HepG2 (cell line): ENCODE measurements around the gene AJUBA. TPM values are rescaled to one million over a fixed set of nuclear protein-coding genes. Genes with fewer than 3 reads are reported as not detected.

ENCODE experiments used
- RBAK ChIP-seq: sonication (generic); formaldehyde crosslinking; IDR thresholded peaks from 2 replicates; pipeline ENCODE4 v1.5.1; 2020; ENCODE audit warnings: mild to moderate bottlenecking, missing genetic modification reagents
- REPIN1 ChIP-seq: sonication (generic); formaldehyde crosslinking; IDR thresholded peaks from 2 replicates; pipeline ENCODE4 v1.8.0; 2022; ENCODE audit warnings: missing genetic modification reagents, low read depth, mild to moderate bottlenecking, borderline replicate concordance
- U2AF2 ChIP-seq: fragments of 200-400 bp; formaldehyde crosslinking; IDR thresholded peaks from 2 replicates; pipeline ENCODE4 v1.6.1; 2017; ENCODE audit warnings: low read depth, mild to moderate bottlenecking, low read length
- XBP1 ChIP-seq: sonication (generic); formaldehyde crosslinking; IDR thresholded peaks from 2 replicates; pipeline ENCODE4 v1.5.0; 2020; ENCODE audit warnings: missing genetic modification reagents
- ZKSCAN5 ChIP-seq: sonication (generic); formaldehyde crosslinking; IDR thresholded peaks from 2 replicates; pipeline ENCODE4 v1.5.1; 2020; ENCODE audit warnings: mild to moderate bottlenecking, missing genetic modification reagents
- ZNF230 ChIP-seq: sonication (generic); formaldehyde crosslinking; IDR thresholded peaks from 2 replicates; pipeline ENCODE4 v1.4.0; 2020; ENCODE audit warnings: mild to moderate bottlenecking, missing genetic modification reagents
- ZNF543 ChIP-seq: sonication (generic); formaldehyde crosslinking; IDR thresholded peaks from 2 replicates; pipeline ENCODE4 v1.4.0; 2020; ENCODE audit warnings: mild to moderate bottlenecking, missing genetic modification reagents
- ZNF660 ChIP-seq: sonication (generic); formaldehyde crosslinking; IDR thresholded peaks from 2 replicates; pipeline ENCODE4 v1.5.1; 2020; ENCODE audit warnings: mild to moderate bottlenecking, low read depth, missing genetic modification reagents, borderline replicate concordance
- polyA plus RNA-seq, 8 experiments: library from polyadenylated mRNA; depleted of rRNA in 3 of 8; stranded (reverse) in 7 of 8; unstranded in 1 of 8; fragments of >200 nt; fragmentation: Illumina TruSeq in 4 of 8; extraction: Trizol in 4 of 8; gene quantifications; 2 replicates each; pipeline versions ENCODE4 v1.2.1 to v1.2.3, GENCODE V29; 2011 to 2016; ENCODE audit warnings: low read depth in 4 of 8, missing spikeins in 1 of 8, mixed read lengths in 1 of 8; ENCODE audit not compliant: insufficient read depth in 1 of 8
- total RNA-seq, 5 experiments: library from RNA; depleted of rRNA; stranded (reverse); fragments of >200 nt; fragmentation: Illumina TruSeq; extraction: Trizol; gene quantifications; 2 replicates each; pipeline ENCODE4 v1.2.3, GENCODE V29; 2016; ENCODE audit warnings: low read depth in 1 of 5
- TF ChIP-seq, protein P1 (sequence below): sonication (generic); formaldehyde crosslinking; IDR thresholded peaks from 2 replicates; pipeline ENCODE4 v1.4.0; 2020; ENCODE audit warnings: missing genetic modification reagents
- TF ChIP-seq, protein P2 (sequence below): sonication (generic); formaldehyde crosslinking; IDR thresholded peaks from 2 replicates; pipeline ENCODE4 v1.4.0; 2020; ENCODE audit warnings: missing genetic modification reagents
- TF ChIP-seq, protein P3 (sequence below): sonication (generic); formaldehyde crosslinking; IDR thresholded peaks from 2 replicates; pipeline ENCODE4 v1.4.0; 2020; ENCODE audit warnings: missing genetic modification reagents
- TF ChIP-seq, protein P4 (sequence below): IDR thresholded peaks from 2 replicates; pipeline ENCODE4 v1.6.1; 2016
- TF ChIP-seq, protein P5 (sequence below): IDR thresholded peaks from 2 replicates; pipeline ENCODE4 v1.6.1; 2016; ENCODE audit warnings: low read depth

The AJUBA gene
- total and polyA plus RNA-seq, 2 of the 13 experiments (the other 11 are each of a cell fraction or from before 2014, with no cell fraction given): 157 to 241 TPM

DNA sequence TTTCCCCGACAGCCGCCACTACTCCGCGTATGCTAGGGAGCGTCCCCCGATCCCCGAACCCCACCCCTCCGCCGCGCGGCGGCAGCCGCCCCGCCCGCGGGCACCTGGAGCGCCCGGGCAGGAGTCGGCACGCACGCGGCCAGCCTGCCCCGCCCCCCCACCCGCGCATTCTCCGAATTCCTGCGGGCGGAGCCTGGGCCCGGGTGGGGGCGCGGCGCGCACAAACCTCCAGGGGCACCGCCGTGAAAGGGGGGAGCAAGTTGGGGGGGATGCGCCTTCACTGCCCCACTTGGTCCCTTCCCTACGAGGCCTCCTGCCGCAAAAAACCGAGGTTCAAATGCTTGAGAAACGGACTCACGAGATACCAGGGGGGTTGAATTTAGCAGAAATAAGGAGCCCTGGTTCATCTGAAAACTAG lies 1.7 kb downstream of the AJUBA start (continued):
- TF ChIP-seq, protein P1, sequence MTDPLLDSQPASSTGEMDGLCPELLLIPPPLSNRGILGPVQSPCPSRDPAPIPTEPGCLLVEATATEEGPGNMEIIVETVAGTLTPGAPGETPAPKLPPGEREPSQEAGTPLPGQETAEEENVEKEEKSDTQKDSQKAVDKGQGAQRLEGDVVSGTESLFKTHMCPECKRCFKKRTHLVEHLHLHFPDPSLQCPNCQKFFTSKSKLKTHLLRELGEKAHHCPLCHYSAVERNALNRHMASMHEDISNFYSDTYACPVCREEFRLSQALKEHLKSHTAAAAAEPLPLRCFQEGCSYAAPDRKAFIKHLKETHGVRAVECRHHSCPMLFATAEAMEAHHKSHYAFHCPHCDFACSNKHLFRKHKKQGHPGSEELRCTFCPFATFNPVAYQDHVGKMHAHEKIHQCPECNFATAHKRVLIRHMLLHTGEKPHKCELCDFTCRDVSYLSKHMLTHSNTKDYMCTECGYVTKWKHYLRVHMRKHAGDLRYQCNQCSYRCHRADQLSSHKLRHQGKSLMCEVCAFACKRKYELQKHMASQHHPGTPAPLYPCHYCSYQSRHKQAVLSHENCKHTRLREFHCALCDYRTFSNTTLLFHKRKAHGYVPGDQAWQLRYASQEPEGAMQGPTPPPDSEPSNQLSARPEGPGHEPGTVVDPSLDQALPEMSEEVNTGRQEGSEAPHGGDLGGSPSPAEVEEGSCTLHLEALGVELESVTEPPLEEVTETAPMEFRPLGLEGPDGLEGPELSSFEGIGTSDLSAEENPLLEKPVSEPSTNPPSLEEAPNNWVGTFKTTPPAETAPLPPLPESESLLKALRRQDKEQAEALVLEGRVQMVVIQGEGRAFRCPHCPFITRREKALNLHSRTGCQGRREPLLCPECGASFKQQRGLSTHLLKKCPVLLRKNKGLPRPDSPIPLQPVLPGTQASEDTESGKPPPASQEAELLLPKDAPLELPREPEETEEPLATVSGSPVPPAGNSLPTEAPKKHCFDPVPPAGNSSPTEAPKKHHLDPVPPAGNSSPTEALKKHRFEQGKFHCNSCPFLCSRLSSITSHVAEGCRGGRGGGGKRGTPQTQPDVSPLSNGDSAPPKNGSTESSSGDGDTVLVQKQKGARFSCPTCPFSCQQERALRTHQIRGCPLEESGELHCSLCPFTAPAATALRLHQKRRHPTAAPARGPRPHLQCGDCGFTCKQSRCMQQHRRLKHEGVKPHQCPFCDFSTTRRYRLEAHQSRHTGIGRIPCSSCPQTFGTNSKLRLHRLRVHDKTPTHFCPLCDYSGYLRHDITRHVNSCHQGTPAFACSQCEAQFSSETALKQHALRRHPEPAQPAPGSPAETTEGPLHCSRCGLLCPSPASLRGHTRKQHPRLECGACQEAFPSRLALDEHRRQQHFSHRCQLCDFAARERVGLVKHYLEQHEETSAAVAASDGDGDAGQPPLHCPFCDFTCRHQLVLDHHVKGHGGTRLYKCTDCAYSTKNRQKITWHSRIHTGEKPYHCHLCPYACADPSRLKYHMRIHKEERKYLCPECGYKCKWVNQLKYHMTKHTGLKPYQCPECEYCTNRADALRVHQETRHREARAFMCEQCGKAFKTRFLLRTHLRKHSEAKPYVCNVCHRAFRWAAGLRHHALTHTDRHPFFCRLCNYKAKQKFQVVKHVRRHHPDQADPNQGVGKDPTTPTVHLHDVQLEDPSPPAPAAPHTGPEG (CRISPR knock-in tag): no peak
- TF ChIP-seq, protein P2, sequence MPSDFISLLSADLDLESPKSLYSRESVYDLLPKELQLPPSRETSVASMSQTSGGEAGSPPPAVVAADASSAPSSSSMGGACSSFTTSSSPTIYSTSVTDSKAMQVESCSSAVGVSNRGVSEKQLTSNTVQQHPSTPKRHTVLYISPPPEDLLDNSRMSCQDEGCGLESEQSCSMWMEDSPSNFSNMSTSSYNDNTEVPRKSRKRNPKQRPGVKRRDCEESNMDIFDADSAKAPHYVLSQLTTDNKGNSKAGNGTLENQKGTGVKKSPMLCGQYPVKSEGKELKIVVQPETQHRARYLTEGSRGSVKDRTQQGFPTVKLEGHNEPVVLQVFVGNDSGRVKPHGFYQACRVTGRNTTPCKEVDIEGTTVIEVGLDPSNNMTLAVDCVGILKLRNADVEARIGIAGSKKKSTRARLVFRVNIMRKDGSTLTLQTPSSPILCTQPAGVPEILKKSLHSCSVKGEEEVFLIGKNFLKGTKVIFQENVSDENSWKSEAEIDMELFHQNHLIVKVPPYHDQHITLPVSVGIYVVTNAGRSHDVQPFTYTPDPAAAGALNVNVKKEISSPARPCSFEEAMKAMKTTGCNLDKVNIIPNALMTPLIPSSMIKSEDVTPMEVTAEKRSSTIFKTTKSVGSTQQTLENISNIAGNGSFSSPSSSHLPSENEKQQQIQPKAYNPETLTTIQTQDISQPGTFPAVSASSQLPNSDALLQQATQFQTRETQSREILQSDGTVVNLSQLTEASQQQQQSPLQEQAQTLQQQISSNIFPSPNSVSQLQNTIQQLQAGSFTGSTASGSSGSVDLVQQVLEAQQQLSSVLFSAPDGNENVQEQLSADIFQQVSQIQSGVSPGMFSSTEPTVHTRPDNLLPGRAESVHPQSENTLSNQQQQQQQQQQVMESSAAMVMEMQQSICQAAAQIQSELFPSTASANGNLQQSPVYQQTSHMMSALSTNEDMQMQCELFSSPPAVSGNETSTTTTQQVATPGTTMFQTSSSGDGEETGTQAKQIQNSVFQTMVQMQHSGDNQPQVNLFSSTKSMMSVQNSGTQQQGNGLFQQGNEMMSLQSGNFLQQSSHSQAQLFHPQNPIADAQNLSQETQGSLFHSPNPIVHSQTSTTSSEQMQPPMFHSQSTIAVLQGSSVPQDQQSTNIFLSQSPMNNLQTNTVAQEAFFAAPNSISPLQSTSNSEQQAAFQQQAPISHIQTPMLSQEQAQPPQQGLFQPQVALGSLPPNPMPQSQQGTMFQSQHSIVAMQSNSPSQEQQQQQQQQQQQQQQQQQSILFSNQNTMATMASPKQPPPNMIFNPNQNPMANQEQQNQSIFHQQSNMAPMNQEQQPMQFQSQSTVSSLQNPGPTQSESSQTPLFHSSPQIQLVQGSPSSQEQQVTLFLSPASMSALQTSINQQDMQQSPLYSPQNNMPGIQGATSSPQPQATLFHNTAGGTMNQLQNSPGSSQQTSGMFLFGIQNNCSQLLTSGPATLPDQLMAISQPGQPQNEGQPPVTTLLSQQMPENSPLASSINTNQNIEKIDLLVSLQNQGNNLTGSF (CRISPR knock-in tag): no peak
- TF ChIP-seq XBP1 (CRISPR knock-in tag): no peak
- TF ChIP-seq, protein P3, sequence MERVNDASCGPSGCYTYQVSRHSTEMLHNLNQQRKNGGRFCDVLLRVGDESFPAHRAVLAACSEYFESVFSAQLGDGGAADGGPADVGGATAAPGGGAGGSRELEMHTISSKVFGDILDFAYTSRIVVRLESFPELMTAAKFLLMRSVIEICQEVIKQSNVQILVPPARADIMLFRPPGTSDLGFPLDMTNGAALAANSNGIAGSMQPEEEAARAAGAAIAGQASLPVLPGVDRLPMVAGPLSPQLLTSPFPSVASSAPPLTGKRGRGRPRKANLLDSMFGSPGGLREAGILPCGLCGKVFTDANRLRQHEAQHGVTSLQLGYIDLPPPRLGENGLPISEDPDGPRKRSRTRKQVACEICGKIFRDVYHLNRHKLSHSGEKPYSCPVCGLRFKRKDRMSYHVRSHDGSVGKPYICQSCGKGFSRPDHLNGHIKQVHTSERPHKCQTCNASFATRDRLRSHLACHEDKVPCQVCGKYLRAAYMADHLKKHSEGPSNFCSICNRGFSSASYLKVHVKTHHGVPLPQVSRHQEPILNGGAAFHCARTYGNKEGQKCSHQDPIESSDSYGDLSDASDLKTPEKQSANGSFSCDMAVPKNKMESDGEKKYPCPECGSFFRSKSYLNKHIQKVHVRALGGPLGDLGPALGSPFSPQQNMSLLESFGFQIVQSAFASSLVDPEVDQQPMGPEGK (CRISPR knock-in tag): peak; percentile 98
- TF ChIP-seq ZNF230 (CRISPR knock-in tag): 0 out of 2 replicates have a peak, but pooled peaks have one; percentile 1
- no peak for TF ChIP-seq ZNF660 (CRISPR knock-in tag)
- TF ChIP-seq, protein P4, sequence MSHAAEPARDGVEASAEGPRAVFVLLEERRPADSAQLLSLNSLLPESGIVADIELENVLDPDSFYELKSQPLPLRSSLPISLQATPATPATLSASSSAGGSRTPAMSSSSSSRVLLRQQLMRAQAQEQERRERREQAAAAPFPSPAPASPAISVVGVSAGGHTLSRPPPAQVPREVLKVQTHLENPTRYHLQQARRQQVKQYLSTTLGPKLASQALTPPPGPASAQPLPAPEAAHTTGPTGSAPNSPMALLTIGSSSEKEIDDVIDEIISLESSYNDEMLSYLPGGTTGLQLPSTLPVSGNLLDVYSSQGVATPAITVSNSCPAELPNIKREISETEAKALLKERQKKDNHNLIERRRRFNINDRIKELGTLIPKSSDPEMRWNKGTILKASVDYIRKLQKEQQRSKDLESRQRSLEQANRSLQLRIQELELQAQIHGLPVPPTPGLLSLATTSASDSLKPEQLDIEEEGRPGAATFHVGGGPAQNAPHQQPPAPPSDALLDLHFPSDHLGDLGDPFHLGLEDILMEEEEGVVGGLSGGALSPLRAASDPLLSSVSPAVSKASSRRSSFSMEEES (CRISPR knock-in tag): peak; percentile 31; the same call in 1 of the 2 replicates
- TF ChIP-seq REPIN1 (CRISPR knock-in tag): no peak
- TF ChIP-seq RBAK: no peak
- TF ChIP-seq ZKSCAN5 (CRISPR knock-in tag): no peak
- no peak for TF ChIP-seq U2AF2
- TF ChIP-seq, protein P5, sequence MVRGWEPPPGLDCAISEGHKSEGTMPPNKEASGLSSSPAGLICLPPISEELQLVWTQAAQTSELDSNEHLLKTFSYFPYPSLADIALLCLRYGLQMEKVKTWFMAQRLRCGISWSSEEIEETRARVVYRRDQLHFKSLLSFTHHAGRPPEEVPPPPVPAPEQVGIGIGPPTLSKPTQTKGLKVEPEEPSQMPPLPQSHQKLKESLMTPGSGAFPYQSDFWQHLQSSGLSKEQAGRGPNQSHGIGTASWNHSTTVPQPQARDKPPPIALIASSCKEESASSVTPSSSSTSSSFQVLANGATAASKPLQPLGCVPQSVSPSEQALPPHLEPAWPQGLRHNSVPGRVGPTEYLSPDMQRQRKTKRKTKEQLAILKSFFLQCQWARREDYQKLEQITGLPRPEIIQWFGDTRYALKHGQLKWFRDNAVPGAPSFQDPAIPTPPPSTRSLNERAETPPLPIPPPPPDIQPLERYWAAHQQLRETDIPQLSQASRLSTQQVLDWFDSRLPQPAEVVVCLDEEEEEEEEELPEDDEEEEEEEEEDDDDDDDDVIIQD (CRISPR knock-in tag): no peak
- TF ChIP-seq ZNF543 (CRISPR knock-in tag): no peak
